NCI-H524 (cell line): ENCODE results near the gene CASS4.

ENCODE experiments used
- DNase-seq, 2 experiments: peaks; one replicate each; lab custom pipeline; 2025; lab: John Stamatoyannopoulos, UW

Gene CASS4

DNA sequence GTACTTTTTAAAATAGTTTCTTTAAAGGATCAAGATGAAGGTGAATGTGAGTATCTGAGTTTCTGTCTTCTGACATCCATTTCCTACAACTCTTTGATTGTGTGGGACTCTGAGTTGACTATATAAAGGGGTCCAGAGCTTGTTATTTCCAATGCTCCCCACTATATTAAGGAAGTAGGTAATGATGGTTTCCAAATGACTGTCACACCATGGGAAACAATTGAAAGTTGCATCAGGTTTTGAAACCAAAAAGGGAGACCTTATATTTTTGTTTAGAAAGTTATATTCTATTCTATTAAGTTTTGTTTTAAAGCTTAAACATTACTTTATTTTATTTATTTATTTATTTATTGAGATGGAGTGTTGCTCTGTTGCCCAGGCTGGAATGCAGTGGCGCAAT, 11.2 kb downstream of the CASS4 start:
- no peak for DNase-seq

DNA sequence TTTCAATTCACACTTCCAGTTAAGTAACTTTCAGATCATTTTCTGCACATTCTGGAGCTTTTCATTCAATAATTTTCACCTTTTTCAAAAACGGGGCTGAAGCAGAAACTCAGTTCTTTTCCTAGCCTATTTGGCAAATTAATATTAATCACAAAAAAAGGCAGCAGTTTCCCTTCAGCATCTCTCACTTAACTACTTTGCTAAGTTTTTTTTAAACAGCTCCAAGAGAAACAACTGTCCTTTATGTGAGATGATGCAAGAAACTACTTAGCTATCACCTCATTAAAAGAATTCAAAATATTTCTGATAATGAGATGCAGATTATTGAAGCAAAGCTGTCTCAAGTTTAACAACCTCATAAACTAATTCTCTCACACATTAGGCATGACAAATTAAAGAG, 11.8 kb downstream of the CASS4 start:
- DNase-seq: no peak

DNA sequence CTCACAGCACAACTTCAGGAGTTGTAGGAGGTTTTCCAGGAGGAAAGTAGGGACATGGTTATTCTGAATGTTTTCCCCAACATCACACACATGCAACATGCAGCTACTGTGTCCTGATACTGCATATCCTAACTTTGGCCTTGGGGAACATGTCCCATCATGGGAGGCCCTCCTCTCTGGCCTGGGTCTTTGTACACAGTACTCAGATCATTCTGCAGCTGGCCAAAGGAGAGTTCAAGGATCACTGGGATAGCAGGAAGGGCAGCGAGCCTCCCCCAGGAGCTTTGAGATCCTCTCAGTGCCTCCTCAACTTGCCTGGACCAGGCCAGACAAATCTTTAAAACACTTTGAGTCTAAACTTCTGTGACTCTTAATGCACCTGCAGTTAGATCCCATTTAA, 12.9 kb downstream of the CASS4 start:
- DNase-seq: no peak

DNA sequence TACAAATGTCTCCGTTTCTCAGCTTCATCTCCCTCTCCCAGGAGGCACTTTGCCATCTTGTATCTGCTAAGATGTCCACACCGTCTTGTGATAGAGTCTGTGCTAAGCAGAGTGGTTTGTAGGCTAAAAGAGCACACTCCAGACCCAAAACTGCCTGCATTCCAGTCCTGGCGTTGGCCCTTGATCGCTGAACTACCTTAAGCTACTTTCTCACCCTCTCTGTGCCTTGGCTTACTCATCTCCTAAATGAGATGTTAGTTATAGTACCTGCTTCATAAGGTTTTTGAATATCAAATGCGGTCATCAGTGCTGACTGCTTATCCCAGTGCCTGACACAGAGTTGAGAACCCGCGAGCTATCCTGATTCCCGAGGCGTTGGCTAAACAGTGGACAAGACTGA, 14.0 kb downstream of the CASS4 start:
- no peak for DNase-seq

DNA sequence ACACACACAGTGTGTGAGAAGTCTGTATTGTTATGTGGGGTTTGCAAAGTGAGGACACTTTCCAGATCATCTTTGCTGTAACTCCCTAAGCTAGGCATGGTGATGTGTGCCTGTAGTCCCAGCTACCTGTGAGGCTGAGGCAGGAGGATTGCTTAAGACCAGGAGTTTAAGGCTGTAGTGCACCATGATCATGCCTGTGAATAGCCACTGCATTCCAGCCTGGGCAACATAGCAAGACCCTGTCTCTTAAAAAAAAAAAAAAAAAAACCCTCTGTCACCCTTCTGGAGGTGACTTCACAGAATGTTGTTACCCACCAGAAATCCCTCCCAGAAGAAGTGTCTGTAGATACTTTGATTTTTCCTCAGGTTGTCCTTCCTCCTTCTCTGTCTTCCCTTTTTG, 14.9 kb downstream of the CASS4 start:
- DNase-seq: no peak

DNA sequence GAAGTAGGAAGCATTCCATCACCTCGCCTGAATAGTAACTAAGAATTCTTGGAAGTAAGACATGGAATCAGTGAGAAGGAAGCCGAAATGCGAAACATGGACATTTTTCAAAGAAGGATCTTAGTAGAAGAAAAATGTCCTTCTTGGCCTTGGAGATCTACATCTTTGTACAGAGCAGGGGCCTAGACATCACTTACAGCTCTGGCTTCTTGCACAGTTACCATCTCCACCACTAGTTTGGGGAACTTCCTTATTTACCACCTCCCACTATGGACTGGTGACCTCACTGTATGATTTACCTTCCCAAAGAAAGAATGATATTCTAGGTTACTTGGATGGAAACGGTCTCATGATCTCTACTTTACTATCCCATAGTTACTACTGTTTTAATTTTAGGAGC, 15.7 kb downstream of the CASS4 start:
- no peak for DNase-seq

DNA sequence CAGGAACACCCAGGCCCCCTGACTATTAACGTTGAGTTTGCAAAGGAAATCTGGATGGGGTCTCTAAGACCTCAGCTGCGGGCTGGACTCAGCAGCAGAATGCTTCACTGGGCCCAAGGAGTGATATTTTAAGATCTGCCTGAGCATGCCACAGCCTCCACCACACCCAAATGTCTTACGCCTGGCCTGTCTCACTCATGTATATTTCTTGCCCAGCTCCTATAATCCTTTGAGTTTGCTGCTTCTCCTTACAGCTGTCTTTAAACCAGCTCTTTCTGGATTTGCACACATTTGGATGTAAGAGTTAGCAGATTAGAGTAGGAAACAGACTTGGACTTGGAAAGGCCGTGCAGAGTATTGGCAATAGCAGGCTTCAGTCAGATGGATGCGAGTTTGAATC, 16.4 kb downstream of the CASS4 start:
- DNase-seq: no peak

DNA sequence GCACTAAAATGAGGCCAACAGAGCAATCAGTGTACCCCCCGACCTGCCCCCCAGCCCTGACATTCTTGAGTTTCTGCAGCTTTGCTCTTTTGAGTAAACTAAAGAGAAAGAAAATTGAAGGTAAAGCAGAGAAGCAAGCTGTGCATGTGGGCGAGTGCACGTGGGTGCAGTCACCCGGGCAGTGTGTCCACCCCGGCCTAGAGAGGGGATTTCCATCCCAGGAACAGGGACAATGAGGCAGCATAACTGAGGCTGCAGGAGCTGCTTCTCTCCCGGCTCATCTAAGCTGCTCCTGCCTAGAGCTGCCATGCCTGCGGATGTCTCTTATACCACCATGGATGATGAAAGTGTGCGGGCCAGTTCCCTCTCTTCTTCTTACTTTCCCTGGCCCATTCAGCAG, 16.8 kb downstream of the CASS4 start:
- DNase-seq: no peak

DNA sequence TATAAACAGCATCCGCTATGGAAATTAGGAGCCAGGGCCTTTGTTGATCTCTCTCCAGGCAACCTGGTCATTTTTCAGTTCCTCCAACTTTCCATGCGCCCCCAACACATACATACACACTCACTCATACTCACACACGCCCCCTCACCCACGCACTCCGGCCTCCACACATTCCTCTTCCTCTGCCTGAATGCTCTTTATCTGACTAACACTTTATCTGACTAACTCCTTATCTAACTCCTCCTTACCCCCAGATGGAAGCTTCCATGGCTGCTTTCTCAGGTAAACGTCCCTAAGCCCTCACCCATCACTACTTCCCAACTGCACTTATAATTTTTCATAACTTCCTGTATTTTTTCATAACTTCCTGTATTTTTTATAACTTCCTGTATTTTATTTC, 17.4 kb downstream of the CASS4 start:
- no peak for DNase-seq

DNA sequence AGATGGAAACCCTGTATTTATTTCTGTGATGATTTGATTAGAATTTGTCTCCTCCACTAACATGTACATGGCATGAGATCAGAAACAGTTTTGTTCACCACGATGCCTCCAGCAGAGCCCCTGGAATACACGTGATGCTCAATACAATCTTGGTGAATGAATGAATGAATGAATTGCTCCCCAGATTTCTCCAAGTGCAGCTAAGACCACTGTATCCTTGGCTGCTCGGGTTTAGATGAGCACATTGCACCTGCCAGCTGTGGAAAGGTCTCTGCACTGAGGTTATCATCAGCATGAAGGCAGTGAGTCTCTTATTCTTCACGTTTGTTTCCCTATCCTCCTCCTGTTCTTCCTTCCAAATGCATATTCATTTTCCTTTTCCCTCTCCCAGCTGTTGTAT, 17.9 kb downstream of the CASS4 start:
- no peak for DNase-seq

DNA sequence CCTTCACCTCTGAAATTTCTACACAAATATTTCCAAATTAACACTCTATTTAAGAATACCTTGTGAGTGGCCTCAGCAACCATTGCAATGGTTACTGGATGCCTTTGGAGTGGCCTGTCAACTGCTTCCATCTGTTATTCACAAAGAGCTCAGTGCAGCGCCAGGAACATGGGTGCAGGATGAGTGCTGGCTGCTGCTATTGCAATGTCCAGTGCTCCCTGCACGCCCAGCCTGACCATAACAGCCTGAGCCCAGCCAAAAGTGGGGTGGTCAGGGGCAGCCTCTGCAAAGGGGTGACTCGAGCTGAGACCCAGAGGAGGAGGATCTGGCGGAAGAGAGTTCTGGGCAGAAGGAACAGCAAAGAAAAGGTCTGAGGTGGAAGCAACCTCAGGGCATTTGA, 18.4 kb downstream of the CASS4 start:
- DNase-seq: no peak

DNA sequence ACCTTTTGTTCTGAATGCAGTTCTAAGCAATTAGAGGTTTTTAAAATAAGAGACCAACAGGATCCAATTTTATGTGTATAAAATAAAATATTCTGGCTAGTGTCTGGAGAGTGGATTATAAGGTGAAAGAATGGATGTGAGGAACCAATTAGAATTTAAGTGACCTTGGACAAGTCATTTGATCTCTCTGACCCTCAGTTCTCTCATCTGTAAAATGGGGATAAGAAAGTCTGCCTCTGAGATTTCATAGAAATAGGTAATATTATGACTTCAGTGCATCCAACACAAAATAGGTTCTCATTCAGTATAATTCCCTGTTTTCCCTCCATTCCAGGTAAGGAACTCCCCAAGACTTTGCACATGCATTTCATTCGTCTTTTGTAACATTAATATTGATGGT, 18.9 kb downstream of the CASS4 start:
- no peak for DNase-seq

DNA sequence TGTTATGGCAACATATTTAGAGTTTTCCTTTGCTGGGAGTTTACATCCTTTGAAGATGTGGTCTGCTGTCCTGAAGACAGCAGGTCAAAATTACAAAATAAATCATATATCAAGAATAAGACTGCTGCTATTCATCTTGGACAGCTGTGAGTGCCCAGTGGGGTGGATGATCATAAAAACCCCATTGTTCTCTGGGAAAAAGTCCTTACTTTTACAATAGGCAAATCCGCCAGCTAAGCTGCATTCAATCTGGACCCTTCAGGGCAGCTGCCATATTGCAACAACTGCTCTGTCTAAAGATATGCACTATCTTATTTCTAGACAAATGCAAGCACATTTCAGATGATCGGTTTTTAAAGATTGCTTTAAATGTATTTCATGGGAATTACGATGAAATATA, 19.4 kb downstream of the CASS4 start:
- peak in 1 of 2 experiments; percentile 17 for DNase-seq

DNA sequence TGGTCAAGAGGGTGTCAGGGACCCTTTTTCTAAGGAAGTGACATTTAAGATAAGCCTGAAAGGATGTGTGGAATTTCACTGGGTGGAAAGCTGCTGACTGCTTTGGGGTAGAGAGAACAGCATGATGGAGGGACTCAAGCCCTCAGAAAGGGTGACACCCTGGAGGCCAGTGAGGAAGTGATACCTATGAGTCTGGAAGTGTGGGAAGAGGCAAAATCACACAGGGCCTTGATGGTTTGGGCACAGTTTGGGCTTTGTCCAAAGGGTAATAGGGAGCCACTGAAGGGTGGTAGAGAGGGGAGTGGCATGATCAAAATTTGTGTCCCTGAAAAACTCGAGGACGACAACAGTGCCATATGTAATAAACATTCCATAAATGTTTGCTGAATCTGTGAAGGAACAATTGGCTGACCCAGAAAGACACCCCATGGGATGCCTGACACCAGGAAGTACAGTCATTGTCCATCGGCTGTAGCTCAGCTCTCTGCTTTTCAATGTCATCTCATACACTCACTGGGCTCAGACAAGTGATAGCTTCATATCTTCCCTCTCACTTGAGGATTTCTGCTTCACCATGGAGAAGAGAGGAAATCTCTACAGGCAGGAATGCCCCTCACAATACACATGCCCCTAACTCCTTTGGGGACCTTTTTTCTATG, 21.3 kb downstream of the CASS4 start:
- DNase-seq: no peak

DNA sequence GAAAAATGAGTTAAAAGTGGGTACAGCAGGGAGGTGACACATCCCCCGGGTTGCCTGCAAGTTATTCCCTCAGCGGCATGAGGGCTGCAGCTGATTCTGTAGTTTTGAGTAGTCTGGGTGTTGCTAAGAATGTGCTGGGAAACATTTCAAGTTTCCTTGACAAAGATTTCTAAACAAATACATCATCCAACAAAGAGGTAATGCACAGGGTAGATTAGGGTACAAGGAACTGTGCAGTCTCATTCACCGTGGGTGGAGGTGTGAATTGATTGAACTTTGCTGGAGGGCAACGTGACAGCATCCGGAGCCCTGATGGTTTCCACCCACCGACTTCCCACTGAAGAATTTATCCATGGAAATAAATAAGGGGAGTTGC, 21.8 kb downstream of the CASS4 start:
- DNase-seq: no peak

DNA sequence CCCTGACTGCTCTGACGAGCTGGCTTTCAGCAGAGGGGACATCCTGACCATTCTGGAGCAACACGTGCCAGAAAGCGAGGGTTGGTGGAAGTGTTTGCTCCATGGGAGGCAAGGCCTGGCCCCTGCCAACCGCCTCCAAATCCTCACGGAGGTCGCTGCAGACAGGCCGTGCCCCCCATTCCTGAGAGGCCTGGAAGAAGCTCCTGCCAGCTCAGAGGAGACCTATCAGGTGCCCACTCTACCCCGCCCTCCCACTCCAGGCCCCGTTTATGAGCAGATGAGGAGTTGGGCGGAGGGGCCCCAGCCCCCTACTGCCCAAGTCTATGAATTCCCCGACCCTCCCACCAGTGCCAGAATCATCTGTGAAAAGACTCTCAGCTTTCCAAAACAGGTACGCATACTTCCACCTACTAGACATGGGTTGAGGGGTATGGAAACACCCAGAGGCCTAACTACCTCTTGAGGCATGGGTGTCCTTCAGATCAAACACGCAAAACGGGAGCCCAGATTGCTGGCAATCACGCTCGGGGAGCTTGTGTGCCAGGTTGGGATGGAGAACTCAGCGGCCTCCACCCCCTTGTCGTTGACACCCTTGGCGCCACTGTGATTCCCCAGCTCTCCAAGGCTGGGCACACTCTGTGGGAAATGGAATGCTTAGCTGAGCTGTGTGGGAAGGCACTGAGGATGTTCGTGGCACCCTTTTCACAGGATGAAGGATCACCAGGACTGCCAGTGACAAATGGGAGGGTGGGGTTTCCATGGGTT, 25.3 kb downstream of the CASS4 start:
- DNase-seq: no peak

DNA sequence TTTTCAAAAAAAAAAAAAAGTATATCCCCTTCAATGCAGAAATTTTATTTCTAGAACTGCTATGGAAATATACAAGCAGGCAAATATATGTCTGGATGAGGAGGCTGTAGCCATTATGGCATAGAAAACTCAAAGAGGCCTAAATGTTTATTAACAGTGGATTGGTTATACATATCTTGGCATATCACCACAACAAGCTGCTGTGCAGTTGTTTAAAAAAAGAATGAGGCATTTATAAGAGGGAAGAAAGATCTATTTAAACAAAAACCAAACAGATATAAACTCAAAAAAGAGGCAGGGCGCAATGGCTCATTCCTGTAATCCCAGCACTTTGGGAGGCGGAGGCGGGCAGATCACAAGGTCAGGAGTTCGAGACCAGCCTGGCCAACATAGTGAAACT, 26.2 kb downstream of the CASS4 start:
- no peak for DNase-seq

DNA sequence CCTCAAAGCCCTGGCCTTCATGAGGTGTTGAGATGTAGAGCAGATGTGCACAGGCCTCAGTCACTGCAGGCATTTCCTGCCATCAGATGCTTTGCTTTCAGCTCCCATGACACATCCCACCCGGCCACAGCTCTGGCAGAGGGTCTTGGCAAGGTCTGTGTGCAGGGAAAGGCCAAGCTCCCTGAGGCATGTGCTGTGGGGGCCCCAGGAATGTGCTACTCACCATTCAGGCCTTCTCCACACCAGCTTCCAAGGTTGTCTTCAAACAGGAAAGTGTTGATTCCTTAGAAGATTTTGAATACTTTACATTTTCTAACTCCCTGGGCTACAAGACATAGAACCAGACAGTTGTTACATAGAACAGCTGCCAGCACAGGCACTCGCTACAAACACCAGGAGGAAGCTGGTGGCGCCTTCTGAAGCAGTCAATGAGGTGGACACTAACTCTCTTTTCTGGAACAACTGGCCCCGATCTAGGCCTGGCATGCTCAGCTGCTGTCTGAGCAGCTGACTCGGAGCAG, 27.8 kb downstream of the CASS4 start:
- DNase-seq: no peak

DNA sequence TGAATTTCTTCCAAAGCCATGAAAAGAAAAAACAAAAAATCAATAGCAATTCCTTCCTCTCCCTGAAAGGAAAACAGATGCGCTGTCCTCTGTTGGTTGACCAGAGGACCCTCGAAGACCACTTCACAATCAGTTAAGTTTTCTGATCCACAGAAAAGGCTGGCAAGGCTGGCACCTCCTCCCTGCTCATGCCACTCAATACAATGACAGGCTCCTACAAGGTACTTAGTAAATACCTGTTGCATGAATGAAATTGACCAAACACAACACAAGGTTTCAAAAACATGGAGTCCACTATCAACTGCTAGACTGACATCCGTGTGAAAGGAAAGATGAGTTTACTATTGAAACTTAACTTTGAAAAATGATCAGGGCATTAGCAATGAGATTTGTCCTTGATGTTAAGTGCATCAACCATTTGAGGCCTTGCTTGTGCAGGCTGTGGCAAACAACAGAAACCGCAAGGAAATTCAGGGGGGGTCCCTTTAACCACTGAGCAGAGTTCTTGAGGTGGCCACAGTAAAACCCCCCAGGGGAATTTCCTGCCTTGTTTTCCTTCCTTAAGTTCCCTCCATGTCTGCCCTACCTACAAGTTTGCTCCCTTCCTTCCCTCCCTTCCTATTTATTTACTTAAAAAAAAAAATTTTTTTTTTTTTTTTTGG, 28.4 kb downstream of the CASS4 start:
- no peak for DNase-seq

DNA sequence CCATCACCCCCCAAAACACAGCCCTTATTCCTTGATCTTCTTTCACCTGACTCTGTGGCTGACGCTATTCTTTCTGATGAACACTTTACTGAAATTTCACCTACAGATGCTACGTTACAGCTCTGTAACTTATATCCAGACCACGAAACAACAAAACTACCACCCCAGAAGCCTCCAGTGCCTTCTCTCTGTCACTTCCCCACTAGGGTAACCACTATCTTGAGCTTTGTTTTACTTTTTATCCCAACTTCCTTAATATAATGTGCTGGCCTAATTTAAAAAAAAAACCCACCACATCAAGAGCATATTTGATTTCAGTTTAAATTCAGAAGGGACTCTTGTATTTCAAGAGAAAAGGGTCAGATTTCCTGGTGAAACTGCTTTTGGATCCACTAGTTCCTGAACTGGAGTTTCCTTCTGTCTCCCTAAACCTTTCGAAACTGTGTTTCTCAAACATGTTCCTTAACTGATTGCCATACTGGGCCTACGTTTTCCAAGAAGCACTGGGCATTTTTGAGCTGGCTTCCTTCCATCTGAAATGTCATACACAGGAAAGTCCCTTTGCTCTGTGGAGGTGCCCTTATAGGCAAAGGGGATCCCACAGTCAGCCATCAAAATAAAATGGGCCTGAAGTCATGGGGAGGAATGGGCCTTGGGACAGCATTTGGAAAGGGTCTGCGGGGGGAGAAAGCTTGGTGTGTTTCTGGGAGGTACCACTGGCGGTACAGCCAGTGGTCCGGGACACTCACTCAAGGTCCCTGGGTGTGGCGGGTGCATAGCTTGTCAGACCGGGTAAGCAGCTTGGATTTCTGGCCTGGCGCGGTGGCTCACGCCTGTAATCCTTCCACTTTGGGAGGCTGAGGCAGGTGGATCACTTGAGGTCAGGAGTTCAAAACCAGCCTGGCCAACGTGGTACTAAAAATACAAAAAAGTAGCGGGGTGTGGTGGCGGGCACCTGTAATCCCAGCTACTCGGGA, 30.6 kb downstream of the CASS4 start:
- no peak for DNase-seq

DNA sequence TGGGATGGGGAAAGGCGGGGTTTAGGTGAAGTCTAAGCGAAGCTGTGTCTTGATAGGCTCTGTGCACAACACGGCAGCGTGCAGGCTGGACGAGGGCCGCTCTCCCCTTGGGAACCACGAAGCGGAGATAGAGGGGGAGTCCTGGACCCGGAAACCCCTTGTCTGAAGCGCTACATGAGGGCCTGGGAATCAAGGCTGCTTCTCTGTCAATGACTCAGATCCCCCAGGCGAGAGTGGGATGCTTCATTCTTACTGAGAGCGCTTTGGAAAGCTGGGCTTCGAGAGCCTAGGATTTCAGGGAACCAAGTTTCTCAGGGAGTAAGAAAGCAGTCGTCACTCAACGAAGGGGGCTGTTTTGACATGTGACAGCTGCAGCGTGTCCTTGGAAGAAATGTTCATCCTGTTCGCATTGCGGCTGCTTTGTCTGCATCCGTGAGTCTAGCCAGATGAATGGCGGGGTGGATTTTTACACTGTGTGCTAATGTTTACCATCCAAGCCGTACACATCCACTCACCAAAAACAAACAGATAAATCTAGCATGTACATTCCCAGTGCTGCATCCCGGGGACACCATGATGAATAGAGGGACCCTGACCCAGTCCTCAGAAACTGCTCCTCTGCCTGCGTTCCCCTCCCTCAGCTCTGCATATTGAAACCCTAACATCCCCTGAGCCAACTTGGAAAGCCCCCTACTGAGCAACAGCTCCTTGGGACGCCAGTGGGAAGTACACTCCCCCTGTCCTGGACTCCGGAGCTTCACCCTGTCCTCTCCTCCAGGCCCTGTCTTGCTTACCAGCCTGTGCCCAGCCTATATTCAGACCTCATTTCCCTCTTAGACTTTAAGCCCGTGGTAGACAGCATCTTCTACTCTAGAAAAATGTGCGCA, 31.8 kb downstream of the CASS4 start:
- no peak for DNase-seq
